ENCODE measurements around the gene NMRAL1.

- TF ChIP-seq GATA2 (IDR thresholded peaks at IDR 0.05; ENCODE audit: low read depth, low read length) (no peak), GATA3 (IDR thresholded peaks at IDR 0.05; ENCODE audit: low read depth, low read length) (no peak)
Observed at GRCh38 chr16:4489030-4489429, 14.6 kb upstream of the NMRAL1 start.

All from SH-SY5Y (cell line).